ENCODE measurements around the gene PKP2. TPM values are rescaled to one million over a fixed set of nuclear protein-coding genes. Genes with fewer than 3 reads are reported as not detected.

Gene PKP2
- total and polyA plus RNA-seq, 9 of the 15 experiments (the other 6 are each of a cell fraction or from before 2014, with no cell fraction given), result 1.6 to 4.2 (median 2.8) TPM

- ChIA-PET POLR2A (no interaction called here), CTCF (ENCODE audit: low intra/inter-chr PET ratio) (no interaction called here)
- H3K27ac ChIP-seq (ENCODE audit: extremely low read depth, low read depth, low read length), result no peak overlapping the region
- in situ Hi-C loops (cut with MboI), result no loop called here
- WGBS (ENCODE audit: insufficient coverage, low coverage, missing lambda C conversion rate), result 18% methylated on average over 5 of the region's 5 CpGs
- no peak overlapping the region for H3K4me2 ChIP-seq (ENCODE audit: insufficient read depth, low read length)
- no peak overlapping the region for H3K9ac ChIP-seq (ENCODE audit: insufficient read depth in 1 of 2, low read depth in 2 of 2, low read length in 2 of 2)
- no TSS peak for BruUV-seq (replicated peaks)
- no peaks in the 10 kb centered on the region for H3K79me2 ChIP-seq (ENCODE audit: control insufficient read depth, insufficient read depth, low read length)
- ATAC-seq (no peak), DNase-seq (ENCODE audit: extremely low read depth in 1 of 4, low spot score in 3 of 4) (no peak), FAIRE-seq (no peak)
- H3K4me1 ChIP-seq (replicated peaks in 1 of 2; ENCODE audit: control insufficient read depth in 2 of 2, insufficient read depth in 2 of 2, low read length in 2 of 2), result no peaks in the 10 kb centered on the region
- no peaks in the 10 kb centered on the region for H3K9me1 ChIP-seq (ENCODE audit: control insufficient read depth, insufficient read depth, low read length)
- H3K27me3 ChIP-seq (ENCODE audit: control insufficient read depth in 2 of 2, insufficient read depth in 2 of 2, low read length in 2 of 2), result no peaks in the 10 kb centered on the region; a peak in 1 of 5 replicates
- intact Hi-C loops (cut with micrococcal nuclease), result no loop called here
- H4K20me1 ChIP-seq (replicated peaks; ENCODE audit: control insufficient read depth, insufficient read depth, low read length), result no peaks in the 10 kb centered on the region
- H3K9me3 ChIP-seq (replicated peaks; ENCODE audit: control insufficient read depth, insufficient read depth, low read depth, low read length), result no peaks in the 10 kb centered on the region
- peak; percentile 90 for TF ChIP-seq ZNF146 (CRISPR knock-in tag; IDR thresholded peaks at IDR 0.05; ENCODE audit: unreplicated experiment)
- TF ChIP-seq ZNF695 (CRISPR knock-in tag; IDR thresholded peaks at IDR 0.05), result no peak
- TF ChIP-seq SLC30A9 (CRISPR knock-in tag; IDR thresholded peaks at IDR 0.05), result no peak
- TF ChIP-seq POLR2AphosphoS2 (IDR thresholded peaks at IDR 0.05; ENCODE audit: low read length), result no peak
- TF ChIP-seq RBM25 (IDR thresholded peaks at IDR 0.05; ENCODE audit: low read depth, low read length, severe bottlenecking), result peak; percentile 55
- no peak overlapping the region for H2AFZ ChIP-seq (ENCODE audit: low read depth, low read length)
- H3K4me3 ChIP-seq, result no peak overlapping the region
- no peaks in the 10 kb centered on the region for H3K36me3 ChIP-seq (ENCODE audit: control insufficient read depth, insufficient read depth, low read length)
These were observed 58.6 kb downstream of the PKP2 start for GRCh38 chr12:32837974-32838373.

GRCh38 chr12:32836710-32837109 lies 59.9 kb downstream of the PKP2 start:
- Histone ChIP-seq H3K79me2 (ENCODE audit: control insufficient read depth, insufficient read depth, low read length) (no peaks in the 10 kb centered on the region), H3K9me3 (replicated peaks; ENCODE audit: control insufficient read depth, insufficient read depth, low read depth, low read length) (no peaks in the 10 kb centered on the region), H3K9me1 (ENCODE audit: control insufficient read depth, insufficient read depth, low read length) (no peaks in the 10 kb centered on the region), H3K27me3 (ENCODE audit: control insufficient read depth in 2 of 2, insufficient read depth in 2 of 2, low read length in 2 of 2) (no peaks in the 10 kb centered on the region), H4K20me1 (replicated peaks; ENCODE audit: control insufficient read depth, insufficient read depth, low read length) (no peaks in the 10 kb centered on the region), H3K4me2 (ENCODE audit: insufficient read depth, low read length) (no peak overlapping the region), H3K4me1 (replicated peaks in 1 of 2; ENCODE audit: control insufficient read depth in 2 of 2, insufficient read depth in 2 of 2, low read length in 2 of 2) (no peaks in the 10 kb centered on the region), H3K4me3 (no peak overlapping the region), H3K27ac (ENCODE audit: extremely low read depth, low read depth, low read length) (no peak overlapping the region), H2AFZ (ENCODE audit: low read depth, low read length) (no peak overlapping the region), H3K9ac (ENCODE audit: insufficient read depth in 1 of 2, low read depth in 2 of 2, low read length in 2 of 2) (no peak overlapping the region), H3K36me3 (ENCODE audit: control insufficient read depth, insufficient read depth, low read length) (no peaks in the 10 kb centered on the region)
- no TSS peak for BruUV-seq (replicated peaks)
- 17% methylated on average over 3 of the region's 3 CpGs for WGBS (ENCODE audit: insufficient coverage, low coverage, missing lambda C conversion rate)
- ATAC-seq, result no peak
- ChIA-PET CTCF (ENCODE audit: low intra/inter-chr PET ratio) (no interaction called here), POLR2A (no interaction called here)
- intact Hi-C loops (cut with micrococcal nuclease) (no loop called here), in situ Hi-C loops (cut with MboI) (no loop called here)
- no peak for DNase-seq (ENCODE audit: extremely low read depth in 1 of 4, low spot score in 3 of 4)
- FAIRE-seq, result no peak
- TF ChIP-seq USF1 (CRISPR knock-in tag; IDR thresholded peaks at IDR 0.05) (no peak), CEBPZ (IDR thresholded peaks at IDR 0.05; ENCODE audit: borderline replicate concordance, low read depth, low read length) (no peak), JUN (IDR thresholded peaks at IDR 0.05; ENCODE audit: borderline replicate concordance, low read depth, low read length) (no peak), JUN (CRISPR knock-in tag; IDR thresholded peaks at IDR 0.05; ENCODE audit: borderline replicate concordance) (no peak), ID3 (CRISPR knock-in tag; IDR thresholded peaks at IDR 0.05) (no peak), ID3 (tag; IDR thresholded peaks at IDR 0.05) (no peak), TCF3 (CRISPR knock-in tag; IDR thresholded peaks at IDR 0.05) (no peak), ZNF707 (CRISPR knock-in tag; conservative IDR thresholded peaks at IDR 0.05) (no peak), SMARCE1 (IDR thresholded peaks at IDR 0.05) (no peak)
